Subcutaneous abdominal adipose tissue (tissue), 5 donors: ENCODE data around the gene TEX2.

Experiments used
- H3K27ac ChIP-seq: one replicate; pipeline ENCODE4 v1.7.0; 2013; ENCODE audit warnings: low read depth, mild to moderate bottlenecking, inconsistent platforms, low read length, moderate library complexity
- H3K27me3 ChIP-seq, 5 donors: one replicate each; pipeline ENCODE4 v1.7.0; 2013; ENCODE audit warnings: low read length in 5 of 5, inconsistent platforms in 1 of 5; ENCODE audit not compliant: control insufficient read depth in 5 of 5, insufficient read depth in 4 of 5
- H3K36me3 ChIP-seq, 5 donors: one replicate each; pipeline ENCODE4 v1.7.0; 2013; ENCODE audit warnings: low read length in 5 of 5; ENCODE audit not compliant: control insufficient read depth in 5 of 5, insufficient read depth in 5 of 5
- H3K4me1 ChIP-seq, 5 donors: one replicate each; pipeline ENCODE4 v1.7.0; 2013; ENCODE audit warnings: low read length in 5 of 5, mild to moderate bottlenecking in 3 of 5, moderate library complexity in 1 of 5; ENCODE audit not compliant: control insufficient read depth in 5 of 5, insufficient read depth in 5 of 5
- H3K4me3 ChIP-seq, 5 donors: one replicate each; pipeline ENCODE4 v1.7.0; 2013; ENCODE audit warnings: low read length in 5 of 5, low read depth in 1 of 5
- H3K9ac ChIP-seq, 5 donors: one replicate each; pipeline ENCODE4 v1.7.0; 2013; ENCODE audit warnings: low read length in 5 of 5, mild to moderate bottlenecking in 4 of 5, moderate library complexity in 3 of 5
- H3K9me3 ChIP-seq, 5 donors: one replicate each; pipeline ENCODE4 v1.7.0; 2013; ENCODE audit warnings: low read length in 5 of 5; ENCODE audit not compliant: control insufficient read depth in 5 of 5
- donor health status: healthy.
- donor health status: healthy.
- donor health status: healthy.
- donor health status: healthy.
- donor health status: healthy.

TEX2 gene

DNA sequence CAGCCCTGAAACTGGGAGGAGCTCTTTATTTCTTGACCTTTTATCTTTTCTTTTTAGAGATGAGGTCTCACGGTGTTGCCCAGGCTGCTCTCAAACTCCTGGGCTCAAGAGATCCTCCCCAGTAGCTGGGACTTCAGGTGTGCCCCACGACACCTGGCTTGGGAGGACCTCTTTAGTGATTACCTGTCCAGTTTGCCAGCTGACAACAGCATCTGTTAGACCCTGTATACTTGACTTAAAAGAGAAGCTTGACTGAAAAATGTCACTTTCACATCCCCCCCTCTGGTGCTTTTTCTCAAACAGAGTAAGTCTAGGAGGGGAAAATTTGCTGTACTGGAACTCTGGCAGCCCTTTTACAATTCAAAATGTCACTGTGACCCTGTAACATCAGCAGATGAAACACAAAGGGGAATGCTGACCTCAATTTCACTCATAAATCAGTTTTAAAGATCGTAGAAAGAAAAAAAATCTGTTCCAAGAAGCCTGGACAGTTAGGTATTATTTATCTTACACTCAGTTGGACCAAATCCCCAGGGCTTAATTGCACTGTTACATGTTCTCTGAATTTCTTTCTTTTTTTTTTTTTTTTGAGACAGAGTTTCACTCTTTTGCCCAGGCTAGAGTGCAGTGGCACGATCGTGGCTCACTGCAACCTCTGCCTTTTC is 131.3 kb downstream of the TEX2 start:
- H3K4me1 ChIP-seq = peaks cover 2 to 27% (median 22%) of the 10 kb centered on the region in 5 donors
- H3K9ac ChIP-seq = no peak overlapping the region
- no peaks in the 10 kb centered on the region for H3K9me3 ChIP-seq
- H3K36me3 ChIP-seq = no peaks in the 10 kb centered on the region
- peak overlapping the region; percentile 91 for H3K27ac ChIP-seq
- H3K4me3 ChIP-seq = no peak overlapping the region
- no peaks in the 10 kb centered on the region for H3K27me3 ChIP-seq

DNA sequence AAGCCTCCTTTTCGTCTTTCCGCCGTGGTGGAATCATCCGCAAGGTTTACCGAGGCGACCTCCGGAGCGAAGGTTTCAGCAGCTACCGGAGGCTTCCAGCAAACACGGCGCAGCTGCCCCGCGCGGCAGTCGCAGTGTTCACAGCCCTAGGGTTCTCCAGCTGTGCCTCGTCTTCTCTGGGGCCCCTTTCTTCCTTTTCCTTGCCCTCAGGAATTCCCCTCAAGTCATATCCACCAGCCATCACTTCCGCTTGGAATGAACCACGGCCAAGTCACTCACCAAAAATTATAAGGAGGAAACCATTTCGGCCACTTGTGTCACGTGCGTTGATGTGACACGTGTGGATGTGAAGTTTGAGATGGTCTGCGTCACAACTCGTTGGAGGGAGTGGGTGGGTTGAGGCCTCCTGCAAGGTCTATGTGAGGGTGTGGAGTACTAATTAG is 132.5 kb downstream of the TEX2 start:
- H3K4me1 ChIP-seq = peaks cover 2 to 27% (median 22%) of the 10 kb centered on the region in 5 donors
- H3K27ac ChIP-seq = peak overlapping the region; percentile 91
- H3K9me3 ChIP-seq = no peaks in the 10 kb centered on the region
- H3K36me3 ChIP-seq = no peaks in the 10 kb centered on the region
- H3K4me3 ChIP-seq = peak overlapping the region; percentile 22 to 77 (median 71)
- no peaks in the 10 kb centered on the region for H3K27me3 ChIP-seq
- H3K9ac ChIP-seq = peak overlapping the region; percentile 38 to 89 (median 84)

DNA sequence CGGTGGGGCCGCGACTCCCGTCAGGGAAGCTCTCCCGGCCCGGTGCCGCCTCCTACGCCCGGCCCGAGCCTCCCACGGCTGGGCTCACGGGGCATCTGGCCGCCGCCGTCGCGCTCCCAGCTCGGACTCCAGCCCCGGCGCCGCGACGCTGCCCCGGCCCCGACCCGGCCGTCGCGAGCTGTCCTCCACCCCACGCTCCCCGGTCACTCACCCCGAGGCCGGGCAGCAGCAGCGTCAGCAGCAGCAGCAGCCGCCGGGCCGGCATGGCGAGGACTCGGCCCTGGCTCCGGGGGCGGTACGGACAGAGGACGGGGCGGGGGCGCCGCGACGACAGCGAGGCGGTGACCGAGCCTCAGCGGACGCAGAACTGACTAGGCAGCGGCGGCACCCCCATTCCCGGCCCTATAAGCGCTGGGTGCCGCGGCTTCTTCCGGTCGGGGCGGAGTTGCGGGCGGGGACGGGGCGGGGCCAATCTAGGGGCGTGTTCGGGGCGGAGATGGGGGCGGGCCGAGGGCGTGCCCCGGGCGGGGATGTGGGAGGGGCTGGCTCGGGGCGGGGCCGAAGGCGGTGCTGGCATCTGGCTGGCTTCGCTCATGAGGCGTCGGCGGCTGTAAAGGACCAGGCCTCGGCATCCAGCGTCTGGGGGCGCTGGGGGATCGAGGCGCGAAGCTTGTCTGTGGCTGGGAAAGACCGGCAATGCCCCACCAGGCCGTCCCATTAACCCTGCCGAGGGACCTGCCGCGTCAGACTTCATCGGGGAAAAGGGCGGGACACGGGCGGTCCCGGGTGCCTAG is 133.1 kb downstream of the TEX2 start, which contains the start of gene ERN1:
Gene ERN1 (minus strand): TSS at position 380 of the 794 bp plus-strand sequence. CDS start 115 bp downstream, at position 265.
- Histone ChIP-seq H3K4me3 (peak within 1 kb of the TSS; percentile 80 to 91 (median 83)), H3K27ac (peak within 1 kb of the TSS; percentile 95), H3K27me3 (no peaks in the 10 kb centered on the region), H3K9me3 (no peaks in the 10 kb centered on the region), H3K9ac (peak within 1 kb of the TSS; percentile 39 to 94 (median 91)), H3K4me1 (peaks cover 2 to 27% (median 22%) of the 10 kb centered on the region in 5 donors), H3K36me3 (no peaks in the 10 kb centered on the region)

DNA sequence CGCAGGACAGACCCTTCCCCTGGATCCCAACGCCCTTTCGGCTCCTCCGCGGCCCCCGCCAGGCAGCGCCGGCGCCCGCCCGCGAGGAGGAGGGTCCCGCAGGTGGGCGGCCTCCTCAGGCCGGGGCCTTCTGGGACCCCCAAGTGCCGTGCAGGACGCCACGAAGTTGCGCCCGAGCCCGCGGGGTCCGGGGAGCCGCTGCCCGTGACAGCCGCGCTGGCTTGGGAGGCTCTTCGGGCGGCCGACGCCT is 133.6 kb downstream of the TEX2 start:
- no peaks in the 10 kb centered on the region for H3K36me3 ChIP-seq
- H3K4me3 ChIP-seq = peak overlapping the region; percentile 80 to 91 (median 83)
- peak overlapping the region; percentile 95 for H3K27ac ChIP-seq
- H3K9ac ChIP-seq = peak overlapping the region; percentile 39 to 94 (median 91)
- peaks cover 2 to 27% (median 22%) of the 10 kb centered on the region in 5 donors for H3K4me1 ChIP-seq
- H3K9me3 ChIP-seq = no peaks in the 10 kb centered on the region
- no peaks in the 10 kb centered on the region for H3K27me3 ChIP-seq

DNA sequence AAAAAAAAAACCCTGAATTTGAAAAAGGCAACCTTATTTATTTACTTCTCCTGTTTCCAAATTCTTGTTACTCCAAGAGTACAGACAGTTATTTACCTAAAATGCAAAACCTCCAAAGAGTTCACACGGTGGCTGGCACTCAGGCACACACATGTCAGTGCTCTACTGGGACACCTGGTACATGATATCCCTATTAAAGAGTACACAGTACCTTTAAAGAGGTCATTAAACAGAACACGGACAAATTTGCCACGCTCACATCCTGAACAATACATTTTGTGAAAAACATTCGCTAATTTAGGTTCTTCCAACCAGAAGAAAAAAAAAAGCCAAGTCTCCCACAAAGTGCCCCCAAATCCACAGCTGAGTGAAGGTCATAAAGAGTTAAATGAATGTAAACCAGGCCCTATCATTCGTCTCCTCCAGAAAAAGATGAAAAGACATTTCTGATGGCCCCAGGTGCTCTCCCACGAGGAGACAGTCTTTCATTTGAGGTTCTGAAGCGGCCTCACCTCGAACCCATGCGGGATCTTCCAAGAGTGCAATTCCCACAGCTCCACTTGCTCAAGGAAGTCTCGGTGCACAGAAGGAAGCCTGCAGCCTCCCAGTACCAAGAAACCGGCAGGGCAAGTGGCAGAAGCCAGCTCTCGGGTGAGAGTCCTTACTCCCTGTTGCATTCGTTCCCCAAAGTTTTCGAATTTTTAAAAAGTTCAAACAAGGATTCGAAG is 134.1 kb downstream of the TEX2 start:
- H3K9me3 ChIP-seq = no peaks in the 10 kb centered on the region
- no peaks in the 10 kb centered on the region for H3K36me3 ChIP-seq
- H3K27ac ChIP-seq = peak overlapping the region; percentile 95
- H3K27me3 ChIP-seq = no peaks in the 10 kb centered on the region
- peak overlapping the region; percentile 80 to 91 (median 83) for H3K4me3 ChIP-seq
- H3K9ac ChIP-seq = peak overlapping the region; percentile 39 to 94 (median 91)
- peaks cover 2 to 27% (median 22%) of the 10 kb centered on the region in 5 donors for H3K4me1 ChIP-seq

DNA sequence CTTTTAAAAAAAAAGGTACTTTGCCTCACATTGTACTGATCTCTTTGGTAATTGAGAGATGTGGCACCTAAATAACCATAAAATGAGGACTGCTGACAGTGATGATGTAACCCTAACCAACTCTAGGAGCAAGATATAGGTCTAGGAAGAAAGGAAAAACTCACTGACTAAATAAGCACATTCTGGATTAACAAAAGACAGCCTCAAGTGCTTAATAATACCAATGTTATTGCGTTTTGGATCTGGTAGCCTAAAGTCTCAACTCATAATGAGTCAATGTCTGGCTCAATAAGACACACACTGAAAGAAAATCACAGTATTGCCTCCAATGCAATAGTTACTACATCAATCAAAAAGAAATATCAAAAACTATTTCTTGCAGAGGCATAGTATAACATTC is 136.1 kb downstream of the TEX2 start:
- no peaks in the 10 kb centered on the region for H3K9me3 ChIP-seq
- H3K27ac ChIP-seq = no peak overlapping the region
- no peak overlapping the region for H3K9ac ChIP-seq
- H3K4me3 ChIP-seq = no peak overlapping the region
- H3K27me3 ChIP-seq = no peaks in the 10 kb centered on the region
- peaks cover 2 to 27% (median 22%) of the 10 kb centered on the region in 5 donors for H3K4me1 ChIP-seq
- no peaks in the 10 kb centered on the region for H3K36me3 ChIP-seq

DNA sequence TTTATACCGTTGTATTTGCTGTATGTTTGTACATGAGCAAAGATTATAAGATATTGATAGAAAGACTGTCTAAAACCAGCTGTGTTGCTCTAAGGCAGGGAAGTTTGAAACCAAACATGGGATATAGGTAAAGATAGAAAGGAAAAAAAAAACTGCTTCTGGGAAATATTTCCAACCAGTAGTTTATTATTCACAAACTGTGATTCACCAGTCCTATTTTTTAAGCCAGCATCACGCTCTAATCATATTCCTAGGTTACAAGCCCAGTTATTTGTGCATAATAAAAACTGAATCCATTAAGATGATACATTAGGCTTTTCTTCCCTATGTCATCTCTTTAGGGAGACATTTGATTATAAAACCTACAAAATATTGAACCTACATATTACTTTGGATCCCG is 137.1 kb downstream of the TEX2 start:
- no peak overlapping the region for H3K4me3 ChIP-seq
- peaks cover 3 to 23% (median 21%) of the 10 kb centered on the region in 5 donors for H3K4me1 ChIP-seq

DNA sequence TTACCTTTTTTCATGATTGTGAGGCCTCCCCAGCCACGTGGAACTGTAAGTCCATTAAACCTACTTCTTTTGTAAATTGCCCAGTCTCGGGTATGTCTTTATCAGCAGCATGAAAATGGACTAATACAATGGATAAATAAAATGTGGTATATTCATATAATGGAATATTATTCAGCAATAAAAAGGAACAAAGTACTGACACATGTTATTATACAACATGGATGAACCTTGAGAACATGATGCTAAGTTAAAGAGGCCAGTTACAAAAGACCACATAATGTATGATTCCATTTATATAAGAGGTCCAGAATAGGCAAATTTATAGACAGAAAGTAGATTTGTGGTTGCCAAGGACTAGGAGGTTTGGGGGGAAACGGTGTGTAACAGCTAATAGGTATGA is 138.5 kb downstream of the TEX2 start:
- no peak overlapping the region for H3K27ac ChIP-seq
- H3K9me3 ChIP-seq = no peaks in the 10 kb centered on the region
- no peaks in the 10 kb centered on the region for H3K27me3 ChIP-seq
- H3K4me1 ChIP-seq = peaks cover 3 to 21% (median 14%) of the 10 kb centered on the region in 5 donors
- H3K9ac ChIP-seq = no peak overlapping the region
- no peaks in the 10 kb centered on the region for H3K36me3 ChIP-seq
- H3K4me3 ChIP-seq = no peak overlapping the region

More for the DNA sequence above, 137.1 kb downstream of the TEX2 start:
- no peak overlapping the region for H3K9ac ChIP-seq
- no peaks in the 10 kb centered on the region for H3K36me3 ChIP-seq
- H3K27me3 ChIP-seq = no peaks in the 10 kb centered on the region
- no peak overlapping the region for H3K27ac ChIP-seq
- H3K9me3 ChIP-seq = no peaks in the 10 kb centered on the region

DNA sequence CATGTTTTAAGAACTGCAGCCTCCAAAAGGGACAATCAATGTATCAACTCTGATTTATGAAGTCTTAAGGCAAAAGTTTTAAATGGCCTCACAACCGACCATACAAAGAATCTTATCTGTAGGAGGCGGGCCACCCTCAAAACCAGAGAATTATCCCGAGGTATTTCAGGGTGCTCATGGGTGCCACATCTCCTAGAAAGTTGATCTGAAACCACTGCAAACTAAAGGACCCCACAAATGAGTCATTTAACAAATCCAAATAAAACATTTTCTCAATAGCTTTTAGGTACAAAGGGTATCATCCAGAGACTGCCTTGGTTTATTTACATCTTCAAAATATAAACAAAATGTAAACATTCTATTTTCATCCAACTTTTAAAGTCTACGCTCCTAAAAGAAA is 139.9 kb downstream of the TEX2 start:
- peaks cover 4 to 18% (median 10%) of the 10 kb centered on the region in 5 donors for H3K4me1 ChIP-seq
- H3K27ac ChIP-seq = no peak overlapping the region
- H3K9me3 ChIP-seq = no peaks in the 10 kb centered on the region
- H3K4me3 ChIP-seq = no peak overlapping the region
- H3K36me3 ChIP-seq = no peaks in the 10 kb centered on the region
- H3K27me3 ChIP-seq = no peaks in the 10 kb centered on the region
- H3K9ac ChIP-seq = no peak overlapping the region
